Measurements from ENCODE around the gene RPRD1B. TPM values are rescaled to one million over a fixed set of nuclear protein-coding genes. Genes with fewer than 3 reads are reported as not detected.

Gene RPRD1B
- total RNA-seq, 2 donors from 2014 or later, result 78.6 to 86.4 TPM

- DNase-seq (peak; percentile 58), ATAC-seq (peak; percentile 56 to 75)
- intact Hi-C loops (cut with DNase I), result no loop called here
Observed at GRCh38 chr20:38126932-38127621, 93.5 kb downstream of the RPRD1B start.

- DNase-seq, result peak; percentile 13
- intact Hi-C loops (cut with DNase I), result no loop called here
- no peak for ATAC-seq
Observed at GRCh38 chr20:38127920-38128528, 94.5 kb downstream of the RPRD1B start.

- intact Hi-C loops (cut with DNase I), result no loop called here
- peak; percentile 16 for DNase-seq
- no peak for ATAC-seq
Observed at GRCh38 chr20:38128691-38129090, 95.1 kb downstream of the RPRD1B start.

- no peak for ATAC-seq
- intact Hi-C loops (cut with DNase I), result no loop called here
- peak; percentile 17 for DNase-seq
Observed at GRCh38 chr20:38129248-38129865, 95.8 kb downstream of the RPRD1B start.

GRCh38 chr20:38129893-38130609 is 96.5 kb downstream of the RPRD1B start:
- intact Hi-C loops (cut with DNase I), result loop anchor here in 1 of 2 donors (10.0 kb wide), 1 partner anchor 85 kb away; no protein-coding TSS in a partner anchor
- ATAC-seq (no peak), DNase-seq (peak; percentile 25)

- DNase-seq (peak; percentile 18), ATAC-seq (no peak)
- intact Hi-C loops (cut with DNase I), result loop anchor here in 1 of 2 donors (10.0 kb wide), 1 partner anchor 84 kb away; no protein-coding TSS in a partner anchor
Observed at GRCh38 chr20:38130687-38131587, 97.4 kb downstream of the RPRD1B start.

- peak; percentile 5 for DNase-seq
- ATAC-seq, result no peak
- intact Hi-C loops (cut with DNase I), result loop anchor here in 1 of 2 donors (10.0 kb wide), 1 partner anchor 83 kb away; no protein-coding TSS in a partner anchor
Observed at GRCh38 chr20:38131588-38132121, 98.1 kb downstream of the RPRD1B start.

GRCh38 chr20:38132156-38132909 is 98.8 kb downstream of the RPRD1B start:
- intact Hi-C loops (cut with DNase I), result loop anchor here in 1 of 2 donors (10.0 kb wide), 1 partner anchor 82 kb away; no protein-coding TSS in a partner anchor
- DNase-seq (peak; percentile 18), ATAC-seq (no peak)

- peak; percentile 4 for DNase-seq
- intact Hi-C loops (cut with DNase I), result loop anchor here in 1 of 2 donors (10.0 kb wide), 1 partner anchor 82 kb away; no protein-coding TSS in a partner anchor
- no peak for ATAC-seq
Observed at GRCh38 chr20:38132910-38133501, 99.5 kb downstream of the RPRD1B start.

GRCh38 chr20:38133680-38134426 is 100.3 kb downstream of the RPRD1B start:
- ATAC-seq, result no peak
- peak; percentile 9 for DNase-seq
- intact Hi-C loops (cut with DNase I), result loop anchor here in 1 of 2 donors (10.0 kb wide), 1 partner anchor 81 kb away; no protein-coding TSS in a partner anchor

GRCh38 chr20:38134427-38135270 is 101.1 kb downstream of the RPRD1B start:
- intact Hi-C loops (cut with DNase I), result loop anchor here in 1 of 2 donors (10.0 kb wide), 1 partner anchor 80 kb away; no protein-coding TSS in a partner anchor
- peak; percentile 11 to 16 for ATAC-seq
- DNase-seq, result peak; percentile 69

- ATAC-seq (no peak), DNase-seq (no peak)
- intact Hi-C loops (cut with DNase I), result loop anchor here in 1 of 2 donors (10.0 kb wide), 1 partner anchor 80 kb away; no protein-coding TSS in a partner anchor
Observed at GRCh38 chr20:38135271-38135650, 101.7 kb downstream of the RPRD1B start.

GRCh38 chr20:38135651-38136420 is 102.3 kb downstream of the RPRD1B start:
- peak; percentile 8 to 24 for ATAC-seq
- DNase-seq, result peak; percentile 29
- intact Hi-C loops (cut with DNase I), result loop anchor here in 1 of 2 donors (10.0 kb wide), 1 partner anchor 79 kb away; no protein-coding TSS in a partner anchor
